ENCODE data around the gene CABP4. TPM values are rescaled to one million over a fixed set of nuclear protein-coding genes. Genes with fewer than 3 reads are reported as not detected.

Gene CABP4
- total RNA-seq, 6 experiments from 2014 or later: not detected

DNA sequence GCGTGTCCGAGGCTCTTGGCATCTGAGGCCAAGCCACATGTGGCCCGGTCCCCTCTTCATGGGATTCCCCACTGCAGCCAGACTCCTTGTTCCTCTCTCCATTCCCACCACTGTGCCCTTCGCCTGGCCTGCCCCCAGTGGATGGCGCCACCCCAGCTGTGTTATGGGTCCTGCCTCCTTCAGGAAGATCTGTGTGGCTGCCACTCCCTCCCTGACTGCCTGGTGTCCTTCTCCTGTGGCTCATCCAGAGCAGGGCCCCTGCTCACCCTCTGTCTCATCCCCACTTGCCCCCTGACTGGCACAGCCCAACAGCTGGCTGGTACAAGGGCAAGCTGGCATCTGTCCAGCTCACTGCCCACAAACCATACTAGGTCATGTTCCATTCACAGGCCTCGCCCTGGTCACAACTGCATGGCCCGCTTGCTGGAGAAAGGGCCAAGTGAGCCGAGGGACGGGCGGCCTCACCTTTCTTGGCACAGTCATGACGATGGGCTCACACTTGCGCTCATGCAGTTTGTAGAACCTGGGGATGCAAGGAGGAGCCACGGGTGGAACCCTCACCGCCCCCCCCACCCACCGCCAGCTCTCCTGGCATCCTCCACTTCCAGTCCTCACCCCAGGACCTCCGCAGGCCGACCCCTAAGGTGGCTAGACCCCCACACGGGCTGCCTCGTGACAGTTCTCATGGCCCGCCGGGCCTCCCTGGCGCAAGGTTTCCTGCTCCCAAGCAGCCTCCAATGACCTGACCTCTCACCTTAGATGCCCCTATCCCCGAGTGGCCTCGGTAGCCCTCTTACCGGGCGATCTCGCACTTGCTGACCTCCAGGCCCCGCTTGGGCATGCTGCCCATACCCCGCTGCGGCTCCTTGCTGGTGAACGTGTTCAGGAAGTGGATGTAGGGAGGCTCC is 15.6 kb upstream of the CABP4 start:
- DNase-seq: peak; percentile 16
- TF ChIP-seq, protein P1, sequence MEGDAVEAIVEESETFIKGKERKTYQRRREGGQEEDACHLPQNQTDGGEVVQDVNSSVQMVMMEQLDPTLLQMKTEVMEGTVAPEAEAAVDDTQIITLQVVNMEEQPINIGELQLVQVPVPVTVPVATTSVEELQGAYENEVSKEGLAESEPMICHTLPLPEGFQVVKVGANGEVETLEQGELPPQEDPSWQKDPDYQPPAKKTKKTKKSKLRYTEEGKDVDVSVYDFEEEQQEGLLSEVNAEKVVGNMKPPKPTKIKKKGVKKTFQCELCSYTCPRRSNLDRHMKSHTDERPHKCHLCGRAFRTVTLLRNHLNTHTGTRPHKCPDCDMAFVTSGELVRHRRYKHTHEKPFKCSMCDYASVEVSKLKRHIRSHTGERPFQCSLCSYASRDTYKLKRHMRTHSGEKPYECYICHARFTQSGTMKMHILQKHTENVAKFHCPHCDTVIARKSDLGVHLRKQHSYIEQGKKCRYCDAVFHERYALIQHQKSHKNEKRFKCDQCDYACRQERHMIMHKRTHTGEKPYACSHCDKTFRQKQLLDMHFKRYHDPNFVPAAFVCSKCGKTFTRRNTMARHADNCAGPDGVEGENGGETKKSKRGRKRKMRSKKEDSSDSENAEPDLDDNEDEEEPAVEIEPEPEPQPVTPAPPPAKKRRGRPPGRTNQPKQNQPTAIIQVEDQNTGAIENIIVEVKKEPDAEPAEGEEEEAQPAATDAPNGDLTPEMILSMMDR (IDR thresholded peaks at IDR 0.05): peak; percentile 63
- no peaks in the 10 kb centered on the region; the same call in 1 of the 2 replicates for H3K36me3 Mint-ChIP-seq (ENCODE audit: low read depth)
- no peak overlapping the region for H3K4me3 Mint-ChIP-seq
- H3K4me1 Mint-ChIP-seq (ENCODE audit: low read depth): peaks cover 10% of the 10 kb centered on the region; the same call in 1 of the 2 replicates
- no peak overlapping the region for H3K27ac Mint-ChIP-seq
- H3K9me3 Mint-ChIP-seq: no peaks in the 10 kb centered on the region
- H3K27me3 Mint-ChIP-seq (ENCODE audit: insufficient read depth): peaks cover 9% of the 10 kb centered on the region; the same call in 1 of the 2 replicates

DNA sequence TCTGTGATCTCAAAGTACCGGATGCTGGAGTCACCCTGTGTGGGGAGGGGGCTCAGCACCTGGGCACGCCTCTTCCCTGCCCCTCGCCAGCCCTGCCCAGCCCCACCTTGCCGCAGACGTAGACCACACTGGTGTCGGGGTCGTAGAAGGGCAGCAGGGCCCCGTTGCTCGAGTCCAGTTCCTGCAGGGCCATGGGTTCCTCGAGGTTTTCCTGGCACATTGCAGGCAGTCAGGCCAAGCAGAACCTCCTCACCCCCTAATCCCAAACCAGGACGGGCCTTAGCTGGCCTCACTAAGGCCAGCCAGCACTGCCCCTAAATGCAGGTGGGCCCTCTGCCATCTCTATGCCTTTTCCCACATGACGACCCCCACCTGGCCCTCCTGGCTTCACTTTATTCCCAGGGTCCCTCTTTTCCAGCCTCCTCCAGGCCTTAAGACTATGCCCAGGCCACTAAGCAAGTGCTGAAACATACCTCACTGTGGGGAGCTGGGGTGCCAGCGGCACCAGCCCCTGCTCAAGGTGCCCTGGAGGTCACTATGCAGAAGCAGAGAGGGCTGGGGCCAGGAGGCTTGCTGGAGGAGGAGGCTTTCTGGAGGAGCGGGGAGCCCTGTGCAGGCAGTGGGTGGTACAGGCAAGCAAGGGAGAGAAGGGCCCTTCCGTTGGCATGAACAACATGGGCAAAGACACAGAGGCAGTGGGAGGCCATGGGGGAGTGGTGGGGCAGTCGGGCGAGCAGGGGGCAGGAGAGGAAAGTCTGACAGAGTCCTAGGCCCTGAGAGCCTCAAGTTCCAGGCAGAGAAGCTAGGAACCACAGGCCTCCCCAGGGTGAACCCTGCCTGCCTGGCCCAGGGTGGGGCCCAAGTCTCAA is 14.7 kb upstream of the CABP4 start:
- Mint-ChIP-seq H3K36me3 (ENCODE audit: low read depth) (no peaks in the 10 kb centered on the region; the same call in 1 of the 2 replicates), H3K27me3 (ENCODE audit: insufficient read depth) (peaks cover 8% of the 10 kb centered on the region; the same call in 1 of the 2 replicates), H3K27ac (no peak overlapping the region), H3K4me1 (ENCODE audit: low read depth) (peaks cover 10% of the 10 kb centered on the region; the same call in 1 of the 2 replicates), H3K9me3 (no peaks in the 10 kb centered on the region), H3K4me3 (no peak overlapping the region)
- TF ChIP-seq, protein P1 (IDR thresholded peaks at IDR 0.05): no peak
- DNase-seq: no peak

GRCh38 chr11:67441098-67441563 is 14.0 kb upstream of the CABP4 start:
- Mint-ChIP-seq H3K4me3 (0 out of 2 replicates have a peak overlapping the region, but pooled peaks have one; percentile 30), H3K4me1 (ENCODE audit: low read depth) (peaks cover 10% of the 10 kb centered on the region; the same call in 1 of the 2 replicates), H3K9me3 (no peaks in the 10 kb centered on the region), H3K36me3 (ENCODE audit: low read depth) (no peaks in the 10 kb centered on the region; the same call in 1 of the 2 replicates), H3K27ac (no peak overlapping the region), H3K27me3 (ENCODE audit: insufficient read depth) (peaks cover 7% of the 10 kb centered on the region; the same call in 1 of the 2 replicates)
- TF ChIP-seq, protein P1 (IDR thresholded peaks at IDR 0.05): no peak
- DNase-seq: no peak

DNA sequence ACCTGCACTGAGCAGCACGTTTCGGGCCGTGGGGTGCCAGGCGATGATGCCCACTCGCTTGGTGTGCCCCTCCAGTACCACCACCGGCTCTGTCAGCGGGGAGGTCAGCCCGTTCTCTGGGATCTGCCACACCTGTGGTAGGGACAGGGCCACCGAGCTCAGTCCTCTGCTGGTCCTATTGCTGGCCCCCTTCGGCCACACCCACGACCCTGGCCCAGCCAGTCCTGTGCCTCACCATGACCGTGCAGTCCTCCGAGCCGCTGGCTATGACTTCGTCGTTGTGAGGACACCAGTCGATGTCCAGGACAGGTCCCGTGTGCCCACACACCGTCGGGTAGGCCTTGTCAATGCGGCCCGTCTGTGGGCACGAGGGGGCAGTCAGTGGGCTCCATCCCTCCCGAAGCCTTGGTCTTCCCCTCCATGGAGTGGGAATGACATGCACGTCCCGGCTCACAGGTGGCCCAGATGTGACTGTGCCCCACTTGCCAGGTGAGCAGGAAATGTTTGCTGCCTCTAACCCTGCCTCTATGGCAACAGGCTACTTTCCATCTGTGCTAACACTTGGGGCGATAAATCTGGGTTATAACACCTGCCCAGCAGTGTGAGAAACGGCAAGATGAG is 13.3 kb upstream of the CABP4 start:
- TF ChIP-seq, protein P1 (IDR thresholded peaks at IDR 0.05): no peak
- Mint-ChIP-seq H3K36me3 (ENCODE audit: low read depth) (no peaks in the 10 kb centered on the region; the same call in 1 of the 2 replicates), H3K4me1 (ENCODE audit: low read depth) (peaks cover 10% of the 10 kb centered on the region; the same call in 1 of the 2 replicates), H3K4me3 (peak overlapping the region; percentile 91), H3K27me3 (ENCODE audit: insufficient read depth) (peaks cover 7% of the 10 kb centered on the region; the same call in 1 of the 2 replicates), H3K9me3 (no peaks in the 10 kb centered on the region), H3K27ac (peak overlapping the region; percentile 46; the same call in 1 of the 2 replicates)
- DNase-seq: no peak

All from HFFc6 (cell line).